Ecto neural progenitor cell (in vitro differentiated cells): ENCODE results near the gene CCDC7.
"Not testable (repeated sequence)": the region's sequence is repeated elsewhere in the genome, so short reads cannot be mapped to it uniquely, and the experiment has no call there.

ENCODE experiments used
- DNase-seq: peaks from one replicate; pipeline ENCODE4 v3.0.0-alpha.2; 2018; ENCODE audit warnings: low spot score

CCDC7 gene

GRCh38 chr10:32713560-32713959 is 267.6 kb downstream of the CCDC7 start:
- DNase-seq: no peak

DNA sequence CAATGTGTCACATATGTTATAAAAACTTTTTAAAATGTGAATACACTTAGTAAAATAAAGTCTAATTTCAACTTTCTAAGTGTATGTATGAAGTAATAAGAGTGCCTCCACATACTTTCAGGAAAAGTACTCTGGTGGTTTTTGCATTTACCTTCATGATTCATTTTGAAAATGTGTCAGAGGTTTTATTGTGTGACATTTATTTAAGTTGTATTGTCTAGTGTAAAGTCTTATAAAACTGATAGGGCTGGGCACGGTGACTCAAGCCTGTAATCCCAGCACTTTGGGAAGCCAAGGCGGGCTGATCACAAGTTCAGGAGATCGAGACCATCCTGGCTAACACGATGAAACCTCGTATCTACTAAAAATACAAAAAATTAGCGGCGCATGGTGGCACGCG is 285.6 kb downstream of the CCDC7 start:
- no peak for DNase-seq

GRCh38 chr10:32738958-32739357 is 293.0 kb downstream of the CCDC7 start:
- no peak for DNase-seq

- no peak for DNase-seq
These were observed 298.4 kb downstream of the CCDC7 start for GRCh38 chr10:32744321-32744720.

DNA sequence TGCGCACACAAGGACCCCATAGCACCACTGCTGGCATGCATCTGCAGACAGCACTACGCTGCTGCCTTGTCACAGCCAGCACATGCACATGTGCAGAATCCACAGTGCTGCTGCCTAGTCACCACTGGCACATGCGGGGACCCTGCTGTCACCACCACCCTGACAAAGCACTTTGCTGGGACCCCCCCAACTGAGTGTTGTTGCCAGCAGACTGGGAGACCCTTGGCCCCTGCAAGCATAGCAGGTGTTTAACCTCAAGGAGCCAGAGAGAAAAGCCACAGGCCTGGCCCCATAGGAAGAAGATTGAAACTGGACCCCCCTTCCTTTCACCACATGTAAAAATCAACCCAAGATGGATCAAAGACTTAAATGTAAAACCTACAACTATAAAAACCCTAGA is 300.9 kb downstream of the CCDC7 start:
- no peak for DNase-seq

GRCh38 chr10:32751582-32751981 is 305.6 kb downstream of the CCDC7 start:
- no peak for DNase-seq

GRCh38 chr10:32754900-32755299 is 309.0 kb downstream of the CCDC7 start:
- DNase-seq: not testable (repeated sequence)

GRCh38 chr10:32771217-32771616 is 325.3 kb downstream of the CCDC7 start:
- no peak for DNase-seq

- DNase-seq: no peak
These were observed 327.2 kb downstream of the CCDC7 start for GRCh38 chr10:32773105-32773504.

- no peak for DNase-seq
These were observed 341.0 kb downstream of the CCDC7 start for GRCh38 chr10:32786968-32787367.

GRCh38 chr10:32787690-32788284 is 341.8 kb downstream of the CCDC7 start:
- no peak for DNase-seq

DNA sequence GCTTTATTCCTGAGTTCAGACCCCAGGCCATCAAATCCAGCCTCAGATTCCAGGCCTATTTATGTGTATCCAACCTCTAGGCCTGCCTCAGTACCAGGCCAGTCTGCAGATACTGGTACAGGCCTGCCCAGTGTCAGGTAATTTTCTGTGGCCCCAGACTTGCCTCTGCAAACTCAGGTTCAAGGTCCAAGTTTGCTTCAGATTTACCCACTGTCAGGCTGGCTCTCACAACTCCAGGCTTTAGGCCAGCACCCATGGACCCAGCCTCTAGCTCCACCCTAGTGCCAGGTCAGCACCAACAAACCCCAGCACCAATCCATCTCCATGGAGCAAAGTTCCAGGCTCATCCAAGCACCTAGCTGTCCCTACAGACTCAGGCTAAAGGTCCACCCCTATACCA is 342.4 kb downstream of the CCDC7 start:
- DNase-seq: no peak

DNA sequence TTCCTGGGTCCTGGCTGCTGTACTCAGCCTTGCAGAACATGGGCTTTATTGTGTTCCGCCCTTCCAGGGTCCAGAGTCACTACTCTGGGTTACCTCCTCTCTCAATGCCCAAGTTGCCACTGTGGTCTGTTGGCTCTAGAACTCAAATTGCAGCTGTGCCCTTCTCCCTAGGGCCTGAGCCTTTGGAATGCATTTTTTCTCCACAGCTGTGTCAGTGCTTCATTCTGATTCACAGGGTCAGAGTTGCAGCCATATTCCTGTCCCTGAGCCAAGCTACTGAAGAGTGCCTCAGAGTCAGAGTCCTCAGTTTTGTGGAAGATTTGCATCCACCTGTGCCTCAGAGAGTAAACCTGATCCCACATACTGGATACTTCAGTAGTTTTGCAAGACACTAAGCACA is 344.5 kb downstream of the CCDC7 start:
- no peak for DNase-seq

DNA sequence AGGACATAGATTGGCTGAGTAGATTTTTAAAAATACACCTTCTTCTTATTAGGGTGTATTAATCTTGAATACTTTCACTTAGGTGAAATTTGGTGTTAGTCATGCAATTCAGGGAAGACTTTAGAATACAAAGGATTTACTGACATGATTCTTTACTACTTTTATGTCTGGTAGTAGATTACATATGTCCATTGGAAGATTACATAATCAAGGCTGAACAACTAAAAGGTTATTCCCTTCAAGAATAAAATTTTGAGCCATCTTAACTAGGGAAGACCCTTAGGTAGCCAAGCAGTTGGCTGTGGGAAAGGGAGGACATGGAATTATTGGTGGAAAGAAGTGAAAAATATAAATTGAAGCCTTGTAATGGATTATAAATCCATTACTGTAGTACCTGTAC is 347.1 kb downstream of the CCDC7 start:
- DNase-seq: no peak

GRCh38 chr10:32795598-32796183 is 349.8 kb downstream of the CCDC7 start:
- DNase-seq: no peak

DNA sequence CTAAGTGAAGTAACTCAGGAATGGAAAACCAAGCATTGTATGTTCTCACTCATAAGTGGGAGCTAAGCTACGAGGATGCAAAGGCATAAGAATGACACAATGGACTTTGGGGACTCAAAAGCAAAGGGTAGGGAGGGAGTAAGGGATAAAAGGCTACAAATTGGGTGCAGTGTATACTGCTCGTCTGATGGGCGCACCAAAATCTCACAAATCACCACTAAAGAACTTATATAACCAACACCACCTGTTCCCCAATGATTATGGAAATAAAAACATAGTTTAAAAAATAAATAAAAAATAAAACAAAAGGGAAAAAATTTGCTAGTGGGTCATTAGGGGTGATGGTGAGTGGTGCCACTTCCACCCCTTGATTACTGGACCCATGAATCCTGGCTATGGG is 351.5 kb downstream of the CCDC7 start:
- not testable (repeated sequence) for DNase-seq

DNA sequence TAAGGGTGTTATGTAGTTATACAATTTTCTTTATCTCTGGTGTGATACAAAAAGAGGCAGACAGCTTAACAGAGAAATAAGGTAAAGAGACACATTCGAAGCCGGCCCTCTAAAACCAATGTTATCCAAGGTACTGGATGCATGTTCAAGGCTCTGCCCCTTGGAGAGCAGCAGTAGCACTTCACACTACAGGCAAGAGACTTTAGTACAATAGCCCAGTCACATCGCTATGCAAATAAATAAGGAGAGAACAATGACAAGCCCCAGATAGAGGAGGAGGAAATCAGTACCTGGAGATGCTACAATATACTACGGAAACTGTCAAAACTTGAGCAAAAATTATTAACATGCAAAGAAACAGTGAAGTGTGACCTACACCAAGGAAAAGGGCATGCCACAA is 401.0 kb downstream of the CCDC7 start:
- DNase-seq: no peak

GRCh38 chr10:32851301-32851700 is 405.4 kb downstream of the CCDC7 start:
- no peak for DNase-seq

DNA sequence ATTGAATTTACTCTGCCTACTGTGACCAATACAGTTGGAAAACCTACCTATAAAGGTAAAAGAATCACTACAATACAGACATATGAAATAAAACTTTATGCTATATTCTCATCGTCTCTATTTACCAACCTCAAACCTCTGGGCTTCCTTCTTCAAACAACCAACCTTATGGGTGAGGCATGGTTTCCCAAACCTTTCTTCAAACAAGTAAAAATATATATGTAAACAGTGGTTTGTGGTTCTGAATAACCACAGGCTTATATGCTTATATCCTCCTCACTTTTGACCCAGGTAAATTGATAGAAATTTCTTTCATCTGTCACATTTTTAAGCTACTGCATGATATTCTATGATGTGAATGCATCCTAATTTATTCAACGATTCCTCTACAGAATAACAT is 408.5 kb downstream of the CCDC7 start:
- no peak for DNase-seq

- DNase-seq: no peak
These were observed 419.2 kb downstream of the CCDC7 start for GRCh38 chr10:32865170-32865569.

DNA sequence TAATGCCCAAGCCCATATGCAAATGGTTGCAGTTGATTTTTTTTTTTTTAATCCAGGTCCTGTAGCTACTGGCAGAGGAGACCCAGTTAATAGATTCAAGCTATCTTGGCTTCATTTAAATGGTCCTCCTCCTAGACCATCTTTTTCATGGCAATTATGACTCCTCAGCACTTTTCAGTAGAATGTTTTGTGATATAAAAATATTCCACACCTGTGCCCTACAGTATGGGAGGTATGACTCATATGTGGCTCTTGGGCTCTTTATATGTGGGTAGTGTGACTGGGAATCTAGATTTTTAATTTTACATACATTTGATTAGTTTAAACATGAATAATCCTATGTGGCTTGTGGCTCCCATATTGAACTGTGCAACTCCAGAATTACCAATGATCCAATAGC is 432.0 kb downstream of the CCDC7 start:
- no peak for DNase-seq

DNA sequence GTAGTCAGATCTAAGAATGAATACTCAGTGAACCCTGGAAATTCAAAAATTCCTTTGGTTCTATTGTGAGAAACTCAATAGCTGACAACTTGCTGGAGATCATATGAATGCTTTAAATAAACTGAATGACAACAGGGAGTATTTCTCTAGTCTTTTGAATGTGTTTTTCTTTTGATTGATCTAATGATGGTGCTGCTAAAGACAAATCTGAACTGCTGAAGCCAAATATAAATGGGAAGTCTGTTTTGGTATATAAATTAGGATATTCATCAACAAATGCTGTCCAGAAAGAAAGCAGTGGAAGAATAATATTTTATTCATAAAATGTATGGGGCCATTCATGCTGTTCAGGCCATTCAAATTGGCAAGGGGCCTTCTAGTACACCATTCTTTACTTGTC is 432.7 kb downstream of the CCDC7 start:
- DNase-seq: no peak

GRCh38 chr10:32882076-32882475 is 436.1 kb downstream of the CCDC7 start:
- DNase-seq: no peak

- no peak for DNase-seq
These were observed 441.5 kb downstream of the CCDC7 start for GRCh38 chr10:32887481-32887880.
